H1 (cell line): ENCODE measurements around the gene ENO3. TPM values are rescaled to one million over a fixed set of nuclear protein-coding genes. Genes with fewer than 3 reads are reported as not detected.

Source experiments
- CTCF ChIA-PET: fragments of 300-600 bp; sonication (Branson Sonifier 250); formaldehyde crosslinking; loops from one replicate; lab custom pipeline; 2021; ENCODE audit not compliant: partially characterized antibody; lab: Charles Lee
- POLR2A ChIA-PET: fragments of 300-600 bp; sonication (Branson Sonifier 250); formaldehyde crosslinking; loops from one replicate; lab custom pipeline; 2021; ENCODE audit warnings: inconsistent platforms; ENCODE audit not compliant: partially characterized antibody; lab: Charles Lee
- DNase-seq, 2 experiments: peaks; one replicate each; pipeline versions ENCODE4 v3.0.0 to v3.0.0-alpha.2; 2010 to 2022; ENCODE audit warnings: low spot score in 2 of 2, low read depth in 1 of 2, mixed read lengths in 1 of 2
- FAIRE-seq: peaks from 2 replicates; lab custom pipeline; 2011; peaks lifted over from hg19 to GRCh38; lab: Jason Lieb, UNC
- H2AFZ ChIP-seq: 2 replicates; pipeline ENCODE4 v1.8.1; 2012; ENCODE audit warnings: low read length, inconsistent platforms
- H2AK5ac ChIP-seq: 2 replicates; pipeline ENCODE4 v1.6.1; 2013; ENCODE audit warnings: low read depth, low read length
- H2BK120ac ChIP-seq: replicated peaks from 2 replicates; pipeline ENCODE3; 2013; ENCODE audit warnings: low read depth, low read length, inconsistent platforms
- H2BK12ac ChIP-seq: 2 replicates; pipeline ENCODE4 v1.6.1; 2013; ENCODE audit warnings: low read depth, low read length
- H2BK15ac ChIP-seq: 2 replicates; pipeline ENCODE4 v1.6.1; 2013; ENCODE audit warnings: low read length
- H2BK20ac ChIP-seq: 2 replicates; pipeline ENCODE4 v1.6.1; 2013; ENCODE audit warnings: low read length
- H2BK5ac ChIP-seq: 2 replicates; pipeline ENCODE4 v1.6.1; 2013; ENCODE audit warnings: low read depth, low read length
- H3K14ac ChIP-seq: 2 replicates; pipeline ENCODE4 v1.6.1; 2013; ENCODE audit warnings: inconsistent platforms; ENCODE audit not compliant: insufficient read length
- H3K18ac ChIP-seq: 2 replicates; pipeline ENCODE4 v1.6.1; 2013; ENCODE audit warnings: low read length; ENCODE audit errors: extremely low read depth
- H3K23ac ChIP-seq: 2 replicates; pipeline ENCODE4 v1.6.1; 2013; ENCODE audit warnings: inconsistent platforms; ENCODE audit not compliant: insufficient read length
- H3K23me2 ChIP-seq: 2 replicates; pipeline ENCODE4 v1.6.1; 2013; ENCODE audit warnings: low read depth, low read length
- H3K27ac ChIP-seq: 2 replicates; pipeline ENCODE4 v1.6.1; 2011; ENCODE audit warnings: low read depth, low read length, inconsistent platforms
- H3K27me3 ChIP-seq, 4 experiments: replicated peaks in 1 of 4; 1 replicate in 1 of 4; 2 replicates in 3 of 4; pipeline versions ENCODE4 v1.6.1 to v1.8.1; 2011 to 2013; ENCODE audit warnings: low read length in 3 of 4, mild to moderate bottlenecking in 3 of 4, inconsistent platforms in 2 of 4, mixed read lengths in 2 of 4, moderate library complexity in 1 of 4; ENCODE audit not compliant: control insufficient read depth in 3 of 4, insufficient read depth in 3 of 4; ENCODE audit errors: extremely low read depth in 1 of 4
- H3K36me3 ChIP-seq, 4 experiments: 2 replicates each; pipeline versions ENCODE4 v1.6.1 to v1.8.1; 2011 to 2013; ENCODE audit warnings: mild to moderate bottlenecking in 4 of 4, low read length in 3 of 4, moderate library complexity in 2 of 4, control low read depth in 1 of 4, inconsistent platforms in 1 of 4; ENCODE audit not compliant: insufficient read depth in 4 of 4, control insufficient read depth in 2 of 4
- H3K4ac ChIP-seq: replicated peaks from 2 replicates; pipeline ENCODE3; 2013; ENCODE audit warnings: low read length, low read depth, mixed read lengths, inconsistent platforms; ENCODE audit not compliant: insufficient read length
- H3K4me1 ChIP-seq, 4 experiments: replicated peaks in 1 of 4; 1 replicate in 1 of 4; 2 replicates in 3 of 4; pipeline versions ENCODE4 v1.6.1 to v1.8.1; 2011 to 2013; ENCODE audit warnings: low read length in 3 of 4, inconsistent platforms in 2 of 4, mixed read lengths in 1 of 4; ENCODE audit not compliant: insufficient read depth in 4 of 4, control insufficient read depth in 3 of 4
- H3K4me2 ChIP-seq, 2 experiments: 2 replicates each; pipeline versions ENCODE4 v1.6.1 to v1.8.1; 2011 to 2013; ENCODE audit warnings: low read depth in 2 of 2, low read length in 2 of 2, control low read depth in 1 of 2, inconsistent platforms in 1 of 2, mild to moderate bottlenecking in 1 of 2; ENCODE audit not compliant: insufficient read depth in 1 of 2
- H3K4me3 ChIP-seq, 4 experiments: fragments of 200-600, 300-600 bp in 1 of 4; sonication (generic), shearing (Covaris generic), sonication (Bioruptor Twin) in 1 of 4; 2 replicates each; pipeline versions ENCODE4 v1.5.1 to v1.8.1; 2011 to 2016; ENCODE audit warnings: low read length in 4 of 4, low read depth in 3 of 4, control low read depth in 2 of 4, inconsistent platforms in 2 of 4, mild to moderate bottlenecking in 2 of 4, mixed read lengths in 1 of 4, moderate library complexity in 1 of 4; ENCODE audit not compliant: insufficient read depth in 2 of 4; ENCODE audit errors: extremely low read depth in 1 of 4
- H3K56ac ChIP-seq: replicated peaks from 2 replicates; pipeline ENCODE3; 2013; ENCODE audit warnings: low read depth, mild to moderate bottlenecking, mixed read lengths, low read length, inconsistent platforms; ENCODE audit not compliant: insufficient read length
- H3K79me1 ChIP-seq: 2 replicates; pipeline ENCODE4 v1.6.1; 2013; ENCODE audit warnings: low read depth, low read length, control low read depth
- H3K79me2 ChIP-seq, 2 experiments: 2 replicates each; pipeline versions ENCODE4 v1.6.1 to v1.8.1; 2012 to 2013; ENCODE audit warnings: low read length in 2 of 2, mild to moderate bottlenecking in 2 of 2, inconsistent platforms in 1 of 2; ENCODE audit not compliant: insufficient read depth in 2 of 2, control insufficient read depth in 1 of 2
- H3K9ac ChIP-seq, 4 experiments: replicated peaks in 1 of 4; 1 replicate in 1 of 4; 2 replicates in 3 of 4; pipeline versions ENCODE4 v1.6.1 to v1.8.1; 2011 to 2013; ENCODE audit warnings: low read depth in 3 of 4, low read length in 3 of 4, control low read depth in 2 of 4, mild to moderate bottlenecking in 2 of 4, moderate library complexity in 2 of 4, inconsistent platforms in 1 of 4; ENCODE audit errors: extremely low read depth in 1 of 4
- H3K9me3 ChIP-seq, 2 experiments: 2 replicates each; pipeline versions ENCODE4 v1.6.1 to v1.8.1; 2012 to 2013; ENCODE audit warnings: mild to moderate bottlenecking in 2 of 2, moderate library complexity in 2 of 2, control low read depth in 1 of 2, inconsistent platforms in 1 of 2, low read depth in 1 of 2, low read length in 1 of 2, mixed read lengths in 1 of 2; ENCODE audit not compliant: insufficient read depth in 2 of 2
- H4K20me1 ChIP-seq, 2 experiments: replicated peaks in 1 of 2; 2 replicates each; pipeline versions ENCODE3 to v1.8.1; 2011 to 2013; ENCODE audit warnings: inconsistent platforms in 2 of 2, low read length in 2 of 2, mild to moderate bottlenecking in 1 of 2; ENCODE audit not compliant: insufficient read depth in 2 of 2, control insufficient read depth in 1 of 2
- H4K5ac ChIP-seq: 2 replicates; pipeline ENCODE4 v1.6.1; 2013; ENCODE audit warnings: low read length, low read depth, mixed read lengths, inconsistent platforms; ENCODE audit not compliant: insufficient read length
- H4K8ac ChIP-seq: 2 replicates; pipeline ENCODE4 v1.8.0; 2013; ENCODE audit warnings: mild to moderate bottlenecking, moderate library complexity, low read length, inconsistent platforms; ENCODE audit not compliant: insufficient read depth; ENCODE audit errors: extremely low read depth
- H4K91ac ChIP-seq: replicated peaks from 2 replicates; pipeline ENCODE3; 2013; ENCODE audit warnings: low read length, mixed read lengths, inconsistent platforms; ENCODE audit not compliant: insufficient read length
- BRCA1 ChIP-seq: IDR thresholded peaks from 2 replicates; pipeline ENCODE4 v1.6.1; 2012; ENCODE audit warnings: low read depth, low read length, improper control_type of control experiment
- CEBPB ChIP-seq: IDR thresholded peaks from 2 replicates; pipeline ENCODE4 v1.6.1; 2012; ENCODE audit warnings: low read depth, low read length
- CTBP2 ChIP-seq: IDR thresholded peaks from 2 replicates; pipeline ENCODE4 v1.7.0; 2011; ENCODE audit warnings: borderline replicate concordance, mild to moderate bottlenecking, moderate library complexity, mixed read lengths, low read length; ENCODE audit not compliant: insufficient read depth, insufficient read length
- PHF8 ChIP-seq: fragments of 200-600 bp; sonication (generic); conservative IDR thresholded peaks from 2 replicates; pipeline ENCODE4 v1.7.1; 2012; ENCODE audit warnings: low read depth, mild to moderate bottlenecking, inconsistent platforms, low read length, moderate library complexity
- RAD21 ChIP-seq, 2 experiments: IDR thresholded peaks in 1 of 2; conservative IDR thresholded peaks in 1 of 2; 2 replicates each; pipeline ENCODE4 v1.6.1; 2011; ENCODE audit warnings: low read depth in 2 of 2, low read length in 2 of 2, improper control_type of control experiment in 1 of 2, inconsistent platforms in 1 of 2, mild to moderate bottlenecking in 1 of 2, moderate library complexity in 1 of 2
- SP1 ChIP-seq: IDR thresholded peaks from 2 replicates; pipeline ENCODE4 v1.6.1; 2011; ENCODE audit warnings: low read depth, low read length
- WGBS, 2 experiments: shearing (Covaris generic) in 1 of 2; methylation state at CpG; one replicate each; pipeline versions ENCODE4 v1.1.6 to v1.1.7; 2013 to 2015; ENCODE audit warnings: low lambda C conversion rate in 2 of 2, mixed read lengths in 2 of 2, inconsistent platforms in 1 of 2, low coverage in 1 of 2, missing lambda C conversion rate in 1 of 2; ENCODE audit not compliant: insufficient replicate concordance in 2 of 2, insufficient coverage in 1 of 2, insufficient read length in 1 of 2; ENCODE audit errors: extremely low coverage in 1 of 2, missing lambda C conversion rate in 1 of 2; 5-methylcytosine and 5-hydroxymethylcytosine counted together
- polyA plus RNA-seq, 7 experiments: library from polyadenylated mRNA; depleted of rRNA in 3 of 7; stranded (reverse) in 5 of 7; unstranded in 2 of 7; fragments of >200 nt in 5 of 7; fragments of 200-250 nt in 2 of 7; gene quantifications; 1 replicate in 5 of 7; 2 replicates in 1 of 7; 4 replicates in 1 of 7; pipeline versions ENCODE4 v1.2.1 to v1.2.3, GENCODE V29; 2011 to 2013; ENCODE audit warnings: missing spikeins in 2 of 7, mixed read lengths in 2 of 7
- total RNA-seq: library from RNA; stranded (reverse); fragmentation: NEBNext Ultra II Directional; extraction: Animal tissue kit (Norgen Biotek cat#: 25700); gene quantifications from 2 replicates; pipeline ENCODE4 v1.2.1, GENCODE V29; 2021
- TF ChIP-seq, protein P1 (sequence below): IDR thresholded peaks from 2 replicates; pipeline ENCODE4 v1.6.1; 2012; ENCODE audit warnings: inconsistent platforms
- TF ChIP-seq, protein P2 (sequence below): IDR thresholded peaks from 2 replicates; pipeline ENCODE4 v1.6.1; 2012; ENCODE audit warnings: inconsistent platforms
- TF ChIP-seq, protein P3 (sequence below), 3 experiments: IDR thresholded peaks; 1 replicate in 2 of 3; 2 replicates in 1 of 3; pipeline versions ENCODE4 v1.5.1 to v1.6.1; 2011; ENCODE audit warnings: low read length in 3 of 3, mild to moderate bottlenecking in 3 of 3, inconsistent platforms in 2 of 3, low read depth in 1 of 3, moderate library complexity in 1 of 3; ENCODE audit not compliant: insufficient read depth in 1 of 3; ENCODE audit errors: control extremely low read depth in 1 of 3

Gene ENO3
- total and polyA plus RNA-seq, 2 of the 8 experiments (the other 6 are each of a cell fraction or from before 2014, with no cell fraction given): 25.0 to 25.7 TPM

DNA sequence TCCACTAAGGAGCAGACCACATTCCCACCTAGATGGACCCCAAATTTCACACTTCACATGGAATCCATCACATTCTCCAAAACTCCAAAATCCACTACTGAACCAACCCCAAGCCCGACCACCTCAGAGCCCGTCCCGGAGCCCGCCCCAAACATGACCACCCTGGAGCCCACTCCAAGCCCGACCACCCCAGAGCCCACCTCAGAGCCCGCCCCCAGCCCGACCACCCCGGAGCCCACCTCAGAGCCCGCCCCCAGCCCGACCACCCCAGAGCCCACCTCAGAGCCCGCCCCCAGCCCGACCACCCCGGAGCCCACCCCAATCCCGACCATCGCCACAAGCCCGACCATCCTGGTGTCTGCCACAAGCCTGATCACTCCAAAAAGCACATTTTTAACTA lies 17.3 kb upstream of the ENO3 start:
- POLR2A ChIA-PET: interaction anchor here (1.0 to 27.4 kb wide), 10 partner anchors 10 to 33 kb away, joined by 3 to 987 read pairs (median 10); partner anchors contain the start of genes C17orf107, CHRNE, ENO3 and PFN1
- TF ChIP-seq, protein P1, sequence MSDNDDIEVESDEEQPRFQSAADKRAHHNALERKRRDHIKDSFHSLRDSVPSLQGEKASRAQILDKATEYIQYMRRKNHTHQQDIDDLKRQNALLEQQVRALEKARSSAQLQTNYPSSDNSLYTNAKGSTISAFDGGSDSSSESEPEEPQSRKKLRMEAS: no peak
- no peak for TF ChIP-seq CEBPB
- TF ChIP-seq, protein P2, sequence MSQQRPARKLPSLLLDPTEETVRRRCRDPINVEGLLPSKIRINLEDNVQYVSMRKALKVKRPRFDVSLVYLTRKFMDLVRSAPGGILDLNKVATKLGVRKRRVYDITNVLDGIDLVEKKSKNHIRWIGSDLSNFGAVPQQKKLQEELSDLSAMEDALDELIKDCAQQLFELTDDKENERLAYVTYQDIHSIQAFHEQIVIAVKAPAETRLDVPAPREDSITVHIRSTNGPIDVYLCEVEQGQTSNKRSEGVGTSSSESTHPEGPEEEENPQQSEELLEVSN: no peak
- TF ChIP-seq, protein P3, sequence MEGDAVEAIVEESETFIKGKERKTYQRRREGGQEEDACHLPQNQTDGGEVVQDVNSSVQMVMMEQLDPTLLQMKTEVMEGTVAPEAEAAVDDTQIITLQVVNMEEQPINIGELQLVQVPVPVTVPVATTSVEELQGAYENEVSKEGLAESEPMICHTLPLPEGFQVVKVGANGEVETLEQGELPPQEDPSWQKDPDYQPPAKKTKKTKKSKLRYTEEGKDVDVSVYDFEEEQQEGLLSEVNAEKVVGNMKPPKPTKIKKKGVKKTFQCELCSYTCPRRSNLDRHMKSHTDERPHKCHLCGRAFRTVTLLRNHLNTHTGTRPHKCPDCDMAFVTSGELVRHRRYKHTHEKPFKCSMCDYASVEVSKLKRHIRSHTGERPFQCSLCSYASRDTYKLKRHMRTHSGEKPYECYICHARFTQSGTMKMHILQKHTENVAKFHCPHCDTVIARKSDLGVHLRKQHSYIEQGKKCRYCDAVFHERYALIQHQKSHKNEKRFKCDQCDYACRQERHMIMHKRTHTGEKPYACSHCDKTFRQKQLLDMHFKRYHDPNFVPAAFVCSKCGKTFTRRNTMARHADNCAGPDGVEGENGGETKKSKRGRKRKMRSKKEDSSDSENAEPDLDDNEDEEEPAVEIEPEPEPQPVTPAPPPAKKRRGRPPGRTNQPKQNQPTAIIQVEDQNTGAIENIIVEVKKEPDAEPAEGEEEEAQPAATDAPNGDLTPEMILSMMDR (IDR thresholded peaks at IDR 0.05; ENCODE audit: control extremely low read depth in 1 of 3, insufficient read depth in 1 of 3, low read depth in 1 of 3, low read length in 3 of 3): no peak
- TF ChIP-seq BRCA1: no peak
- TF ChIP-seq SP1: no peak
- TF ChIP-seq CTBP2: no peak
- TF ChIP-seq RAD21 (IDR thresholded peaks at IDR 0.05 in 1 of 2, conservative IDR thresholded peaks at IDR 0.05 in 1 of 2; ENCODE audit: low read depth in 2 of 2, low read length in 2 of 2): no peak
- TF ChIP-seq PHF8: no peak
- Histone ChIP-seq H2AFZ (no peak overlapping the region), H4K20me1 (peaks cover 0 to 1% of the 10 kb centered on the region in 2 experiments), H3K27me3 (no peaks in the 10 kb centered on the region), H2BK12ac (no peak overlapping the region), H2BK5ac (no peak overlapping the region), H3K4me1 (peaks cover 0 to 5% (median 3%) of the 10 kb centered on the region in 4 experiments; a peak in 6 of 7 replicates), H3K18ac (no peak overlapping the region), H3K79me2 (peaks cover 0 to 6% of the 10 kb centered on the region in 2 experiments; a peak in 3 of 4 replicates), H3K4me3 (no peak overlapping the region), H4K8ac (no peak overlapping the region; the same call in 1 of the 2 replicates), H3K14ac (no peak overlapping the region), H2BK120ac (no peak overlapping the region), H3K23me2 (0 out of 2 replicates have a peak, but pooled peaks cover 2% of the 10 kb centered on the region), H3K79me1 (peaks cover 3% of the 10 kb centered on the region), H3K36me3 (peaks cover 9 to 16% (median 13%) of the 10 kb centered on the region in 4 experiments), H2AK5ac (no peak overlapping the region), H3K9me3 (no peaks in the 10 kb centered on the region), H3K27ac (no peak overlapping the region), H2BK20ac (no peak overlapping the region), H3K9ac (no peak overlapping the region), H3K4ac (no peak overlapping the region), H3K56ac (no peak overlapping the region), H4K91ac (no peak overlapping the region), H3K23ac (no peak overlapping the region), H2BK15ac (no peak overlapping the region), H4K5ac (no peak overlapping the region), H3K4me2 (no peak overlapping the region)
- FAIRE-seq: no peak
- CTCF ChIA-PET: interaction anchor here (1.0 to 1.3 kb wide), 6 partner anchors 8 to 30 kb away, joined by 3 to 10 read pairs (median 4); no protein-coding TSS in a partner anchor
- DNase-seq: no peak
- 97% methylated on average over 5 of the region's 16 CpGs; no CpG with 5 or more reads in 1 of the 2 experiments for WGBS, 2 experiments
